Brain microvascular endothelial cell (primary cell): Measurements from ENCODE around the gene MMP13.
A peak's percentile ranks its signal among the peaks of the same experiment; 100 is the strongest.
"Not testable (repeated sequence)": the region's sequence is repeated elsewhere in the genome, so short reads cannot be mapped to it uniquely, and the experiment has no call there.

Source experiments
- DNase-seq: peaks from one replicate; pipeline ENCODE4 v3.0.0-alpha.2; 2020
- H3K27ac ChIP-seq: fragments of 250-450 bp; sonication (Bioruptor Pico); 2 replicates; pipeline ENCODE4 v1.5.1; 2020; ENCODE audit warnings: mild to moderate bottlenecking, moderate library complexity
- H3K27me3 ChIP-seq: fragments of 250-450 bp; sonication (Bioruptor Pico); replicated peaks from 2 replicates; pipeline ENCODE4 v1.5.1; 2020; ENCODE audit warnings: mild to moderate bottlenecking
- H3K36me3 ChIP-seq: fragments of 250-450 bp; sonication (Bioruptor Pico); replicated peaks from 2 replicates; pipeline ENCODE4 v1.5.1; 2020; ENCODE audit warnings: mild to moderate bottlenecking
- H3K4me3 ChIP-seq: 2 replicates; pipeline ENCODE4 v1.5.1; 2011; ENCODE audit warnings: low read depth, mild to moderate bottlenecking, control low read depth, low read length, moderate library complexity
- in situ Hi-C: cut with HindIII; loops from 2 replicates; pipeline ENCODE4 v1.10.0; 2017; ENCODE audit warnings: low sequenced_read_pairs, low pct_ligation_motif_present
- TF ChIP-seq, protein P1 (sequence below): IDR thresholded peaks from 2 replicates; pipeline ENCODE4 v1.5.1; 2011; ENCODE audit warnings: low read depth, mild to moderate bottlenecking, moderate library complexity, low read length, control low read depth, inconsistent platforms; ENCODE audit errors: missing control alignments

MMP13 gene

DNA sequence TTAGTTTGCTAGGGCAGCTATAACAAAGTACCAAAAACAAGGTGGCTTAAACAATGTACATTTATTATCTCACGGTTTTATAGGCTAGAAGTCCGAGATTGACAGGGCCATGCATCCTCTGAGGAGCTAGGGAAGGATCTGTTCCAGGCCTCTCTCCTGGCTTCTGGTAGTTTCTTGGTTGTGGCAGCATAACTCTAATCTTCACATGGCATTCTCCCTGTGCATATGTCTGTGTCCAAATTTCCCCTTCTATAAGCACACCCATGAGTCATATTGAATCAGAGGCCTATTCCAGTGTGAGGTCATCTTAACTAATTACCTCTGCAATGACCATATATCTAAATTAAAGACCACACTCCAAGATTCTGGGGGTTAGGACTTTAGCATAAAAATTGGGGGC lies 31.3 kb upstream of the MMP13 start:
- in situ Hi-C loops, result no loop called here
- TF ChIP-seq, protein P1, sequence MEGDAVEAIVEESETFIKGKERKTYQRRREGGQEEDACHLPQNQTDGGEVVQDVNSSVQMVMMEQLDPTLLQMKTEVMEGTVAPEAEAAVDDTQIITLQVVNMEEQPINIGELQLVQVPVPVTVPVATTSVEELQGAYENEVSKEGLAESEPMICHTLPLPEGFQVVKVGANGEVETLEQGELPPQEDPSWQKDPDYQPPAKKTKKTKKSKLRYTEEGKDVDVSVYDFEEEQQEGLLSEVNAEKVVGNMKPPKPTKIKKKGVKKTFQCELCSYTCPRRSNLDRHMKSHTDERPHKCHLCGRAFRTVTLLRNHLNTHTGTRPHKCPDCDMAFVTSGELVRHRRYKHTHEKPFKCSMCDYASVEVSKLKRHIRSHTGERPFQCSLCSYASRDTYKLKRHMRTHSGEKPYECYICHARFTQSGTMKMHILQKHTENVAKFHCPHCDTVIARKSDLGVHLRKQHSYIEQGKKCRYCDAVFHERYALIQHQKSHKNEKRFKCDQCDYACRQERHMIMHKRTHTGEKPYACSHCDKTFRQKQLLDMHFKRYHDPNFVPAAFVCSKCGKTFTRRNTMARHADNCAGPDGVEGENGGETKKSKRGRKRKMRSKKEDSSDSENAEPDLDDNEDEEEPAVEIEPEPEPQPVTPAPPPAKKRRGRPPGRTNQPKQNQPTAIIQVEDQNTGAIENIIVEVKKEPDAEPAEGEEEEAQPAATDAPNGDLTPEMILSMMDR, result no peak
- no peak overlapping the region for H3K27ac ChIP-seq
- no peak overlapping the region for H3K4me3 ChIP-seq
- H3K27me3 ChIP-seq, result no peaks in the 10 kb centered on the region
- no peaks in the 10 kb centered on the region for H3K36me3 ChIP-seq
- no peak for DNase-seq

DNA sequence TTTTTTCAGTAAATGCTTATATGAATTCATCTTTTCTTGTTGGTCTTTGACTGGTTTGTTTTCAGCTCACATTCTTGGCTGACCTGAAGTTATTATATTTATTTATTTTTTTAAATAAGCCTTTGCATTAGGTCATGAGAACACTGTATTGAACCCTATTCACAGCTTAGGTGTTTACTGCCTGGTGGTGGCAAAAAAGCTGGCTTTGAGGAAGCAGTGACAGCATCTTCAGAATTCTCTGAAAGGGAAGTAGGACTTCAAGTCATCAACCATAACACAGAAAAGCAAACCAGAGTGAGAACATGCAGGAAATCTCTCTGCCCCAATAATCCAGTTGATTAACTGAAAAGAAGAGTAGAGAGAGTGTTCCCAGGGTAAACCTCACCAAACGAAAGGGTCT lies 30.3 kb upstream of the MMP13 start:
- Histone ChIP-seq H3K4me3 (no peak overlapping the region), H3K27ac (no peak overlapping the region), H3K36me3 (no peaks in the 10 kb centered on the region), H3K27me3 (no peaks in the 10 kb centered on the region)
- in situ Hi-C loops, result no loop called here
- TF ChIP-seq, protein P1, result no peak
- DNase-seq, result no peak

DNA sequence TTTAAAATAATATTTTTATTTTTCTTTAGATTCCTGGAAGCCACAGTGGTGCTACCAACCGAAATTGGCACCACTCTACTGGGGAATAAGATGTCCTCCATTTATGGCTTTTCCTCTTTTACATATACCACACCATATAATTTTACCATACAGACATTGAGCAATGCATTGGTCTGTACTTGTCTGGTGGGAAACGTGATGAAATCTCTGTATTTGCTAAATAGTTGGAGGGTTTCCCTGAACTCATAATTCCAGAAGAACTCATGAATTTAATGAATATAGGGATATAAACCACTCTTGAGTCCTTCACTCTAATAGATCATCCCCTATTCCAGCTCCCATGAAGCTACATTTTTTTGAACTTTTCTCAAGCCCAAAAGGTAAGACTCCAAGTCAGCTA lies 28.0 kb upstream of the MMP13 start:
- no peak overlapping the region for H3K27ac ChIP-seq
- in situ Hi-C loops, result no loop called here
- DNase-seq, result no peak

DNA sequence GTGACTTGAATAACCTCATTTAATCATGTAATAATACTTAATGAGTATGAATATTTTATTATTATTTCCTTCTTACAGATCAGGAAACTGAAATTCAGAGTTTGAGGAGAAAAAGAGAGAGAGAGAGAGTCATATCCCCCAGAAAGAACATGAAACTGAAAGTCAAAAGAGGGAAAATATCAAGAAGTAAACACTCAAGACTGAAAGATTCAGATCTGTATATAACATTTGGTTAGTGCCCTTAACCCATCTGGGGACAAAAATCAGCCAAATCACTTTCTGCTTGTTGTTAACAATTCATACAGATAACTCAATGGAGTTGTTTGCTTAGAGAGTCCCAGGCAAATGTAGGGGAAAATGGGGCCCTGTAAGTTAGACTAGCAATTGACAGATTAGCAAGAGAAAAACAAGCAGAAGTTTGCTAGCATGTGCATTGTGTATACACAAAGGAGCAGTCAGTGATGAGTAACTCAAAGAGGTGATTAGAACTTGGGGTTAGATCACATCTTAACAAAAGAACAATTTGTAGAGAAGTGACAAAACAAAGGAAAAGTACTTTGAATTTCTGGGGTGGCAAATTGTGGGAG lies 25.9 kb upstream of the MMP13 start:
- DNase-seq, result no peak
- no peaks in the 10 kb centered on the region for H3K27me3 ChIP-seq
- no peak overlapping the region for H3K4me3 ChIP-seq
- no peaks in the 10 kb centered on the region for H3K36me3 ChIP-seq
- in situ Hi-C loops, result no loop called here
- no peak overlapping the region for H3K27ac ChIP-seq
- TF ChIP-seq, protein P1, result no peak

More for the DNA sequence above, 28.0 kb upstream of the MMP13 start:
- TF ChIP-seq, protein P1, result no peak
- no peaks in the 10 kb centered on the region for H3K36me3 ChIP-seq
- no peaks in the 10 kb centered on the region for H3K27me3 ChIP-seq
- no peak overlapping the region for H3K4me3 ChIP-seq

DNA sequence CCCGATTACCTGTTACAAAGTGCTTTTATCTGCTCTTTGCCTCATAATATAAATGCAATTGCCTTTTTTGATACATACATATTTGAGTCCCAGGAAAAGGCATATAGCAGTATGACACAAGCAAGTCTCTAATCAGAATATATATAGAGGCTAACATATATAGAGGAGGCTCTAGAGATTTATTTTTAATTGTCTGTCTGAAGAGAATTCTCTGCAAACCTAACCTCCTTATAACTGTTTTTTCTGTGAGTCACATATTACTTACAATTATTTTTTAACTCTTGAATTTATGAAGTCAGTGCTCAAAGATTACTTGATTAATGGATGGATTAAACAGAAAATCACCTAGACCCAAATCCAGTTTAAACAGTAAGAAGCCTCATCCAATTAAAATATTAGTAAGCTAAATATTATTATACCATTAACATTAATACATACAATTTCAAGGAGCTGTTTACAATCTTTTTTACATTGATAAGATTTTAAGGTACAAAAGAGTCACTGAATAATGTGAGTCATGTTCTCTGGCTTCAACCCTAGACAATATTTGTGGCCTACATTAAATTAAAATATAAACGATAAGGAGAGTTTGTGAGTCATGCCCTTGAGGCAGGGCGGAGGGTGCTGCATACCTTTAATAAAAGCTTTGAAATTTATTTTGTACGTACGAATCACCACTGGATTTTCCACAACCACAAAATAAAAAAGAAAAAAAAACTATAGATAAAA lies 19.2 kb upstream of the MMP13 start:
- TF ChIP-seq, protein P1, result no peak
- Histone ChIP-seq H3K4me3 (no peak overlapping the region), H3K27me3 (no peaks in the 10 kb centered on the region), H3K27ac (no peak overlapping the region), H3K36me3 (no peaks in the 10 kb centered on the region)
- in situ Hi-C loops, result no loop called here
- DNase-seq, result peak; percentile 86

DNA sequence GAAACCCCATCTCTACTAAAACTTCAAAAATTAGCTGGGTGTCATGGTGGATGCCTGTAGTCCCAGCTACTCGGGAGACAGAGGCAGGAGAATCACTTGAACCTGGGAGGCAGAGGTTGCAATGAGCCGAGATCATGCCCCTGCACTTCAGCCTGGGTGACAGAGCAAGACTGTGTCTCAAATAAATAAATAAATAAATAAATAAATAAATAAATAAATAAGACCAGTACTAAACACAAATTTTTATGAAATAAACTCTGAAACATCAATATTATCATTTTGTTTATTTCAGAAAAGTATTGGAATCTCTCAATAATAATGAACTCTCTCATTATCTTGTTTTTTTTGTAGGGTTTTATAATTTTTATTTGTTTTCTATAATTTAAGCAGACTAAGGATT lies 18.2 kb upstream of the MMP13 start:
- H3K27me3 ChIP-seq, DNase-seq, H3K27ac ChIP-seq, H3K36me3 ChIP-seq, H3K4me3 ChIP-seq, in situ Hi-C loops: not testable (repeated sequence)
